ENCODE data around the gene STAC.

Gene STAC

GRCh38 chr3:36401056-36401455 is 20.8 kb downstream of the STAC start:
- no peaks in the 10 kb centered on the region for H3K4me1 ChIP-seq
- TF ChIP-seq CTCF (IDR thresholded peaks at IDR 0.05), result no peak
- DNase-seq, result no peak
- H3K36me3 ChIP-seq, result no peaks in the 10 kb centered on the region
- no peak overlapping the region for H3K4me3 ChIP-seq
- no peaks in the 10 kb centered on the region for H3K9me3 ChIP-seq
- intact Hi-C loops (cut with DNase I; ENCODE audit: low total_unique reads), result no loop called here
- H3K27me3 ChIP-seq, result no peaks in the 10 kb centered on the region
- H3K27ac ChIP-seq, result no peak overlapping the region

- TF ChIP-seq CTCF (IDR thresholded peaks at IDR 0.05), result no peak
- Histone ChIP-seq H3K36me3 (no peaks in the 10 kb centered on the region), H3K27ac (no peak overlapping the region), H3K27me3 (no peaks in the 10 kb centered on the region), H3K9me3 (no peaks in the 10 kb centered on the region), H3K4me3 (no peak overlapping the region), H3K4me1 (no peaks in the 10 kb centered on the region)
- intact Hi-C loops (cut with DNase I; ENCODE audit: low total_unique reads), result no loop called here
- no peak for DNase-seq
Measured at GRCh38 chr3:36403661-36404060, 23.4 kb downstream of the STAC start.

GRCh38 chr3:36405190-36405589 is 24.9 kb downstream of the STAC start:
- no peaks in the 10 kb centered on the region for H3K4me1 ChIP-seq
- no peak overlapping the region for H3K27ac ChIP-seq
- no peak overlapping the region for H3K4me3 ChIP-seq
- no peak for DNase-seq
- no peaks in the 10 kb centered on the region for H3K9me3 ChIP-seq
- intact Hi-C loops (cut with DNase I; ENCODE audit: low total_unique reads), result no loop called here
- H3K36me3 ChIP-seq, result no peaks in the 10 kb centered on the region
- TF ChIP-seq CTCF (IDR thresholded peaks at IDR 0.05), result no peak
- no peaks in the 10 kb centered on the region for H3K27me3 ChIP-seq

GRCh38 chr3:36408146-36408545 is 27.8 kb downstream of the STAC start:
- no peak for DNase-seq
- intact Hi-C loops (cut with DNase I; ENCODE audit: low total_unique reads), result no loop called here

GRCh38 chr3:36409862-36410261 is 29.6 kb downstream of the STAC start:
- Histone ChIP-seq H3K4me1 (no peaks in the 10 kb centered on the region), H3K27ac (no peak overlapping the region), H3K4me3 (no peak overlapping the region), H3K27me3 (no peaks in the 10 kb centered on the region), H3K9me3 (peaks cover 0 to 2% (median 0%) of the 10 kb centered on the region in 3 donors), H3K36me3 (peaks cover 0 to 9% (median 0%) of the 10 kb centered on the region in 3 donors)
- no peak for TF ChIP-seq CTCF (IDR thresholded peaks at IDR 0.05)
- no peak for DNase-seq
- intact Hi-C loops (cut with DNase I; ENCODE audit: low total_unique reads), result no loop called here

More at GRCh38 chr3:36408146-36408545, 27.8 kb downstream of the STAC start:
- Histone ChIP-seq H3K4me3 (no peak overlapping the region), H3K27ac (no peak overlapping the region), H3K27me3 (no peaks in the 10 kb centered on the region), H3K4me1 (no peaks in the 10 kb centered on the region), H3K9me3 (no peaks in the 10 kb centered on the region), H3K36me3 (peaks cover 0 to 9% (median 0%) of the 10 kb centered on the region in 3 donors)
- no peak for TF ChIP-seq CTCF (IDR thresholded peaks at IDR 0.05)

GRCh38 chr3:36411587-36411986 is 31.3 kb downstream of the STAC start:
- no peaks in the 10 kb centered on the region for H3K27me3 ChIP-seq
- peaks cover 0 to 9% (median 7%) of the 10 kb centered on the region in 3 donors for H3K36me3 ChIP-seq
- intact Hi-C loops (cut with DNase I; ENCODE audit: low total_unique reads), result no loop called here
- H3K4me1 ChIP-seq, result no peaks in the 10 kb centered on the region
- H3K9me3 ChIP-seq, result peaks cover 0 to 17% (median 0%) of the 10 kb centered on the region in 3 donors
- H3K4me3 ChIP-seq, result no peak overlapping the region
- no peak for TF ChIP-seq CTCF (IDR thresholded peaks at IDR 0.05)
- H3K27ac ChIP-seq, result no peak overlapping the region
- no peak for DNase-seq
